Fibroblast of the aortic adventitia (primary cell): ENCODE data around the gene LMX1B. TPM values are rescaled to one million over a fixed set of nuclear protein-coding genes. Genes with fewer than 3 reads are reported as not detected.

Experiments
- DNase-seq: peaks from one replicate; pipeline ENCODE4 v3.0.0-alpha.2; 2010; ENCODE audit warnings: low read depth
- H3K4me3 ChIP-seq: 2 replicates; pipeline ENCODE4 v1.5.1; 2011; ENCODE audit warnings: low read depth, mild to moderate bottlenecking, control low read depth, low read length, moderate library complexity
- CTCF ChIP-seq: IDR thresholded peaks from 2 replicates; pipeline ENCODE4 v1.5.1; 2011; ENCODE audit warnings: mild to moderate bottlenecking, low read length, control low read depth, inconsistent platforms; ENCODE audit not compliant: insufficient read depth
- total RNA-seq: library from RNA; depleted of rRNA; stranded (reverse); fragments of >200 nt; gene quantifications from 2 replicates; pipeline ENCODE4 v1.2.3, GENCODE V29; 2012; ENCODE audit warnings: low replicate concordance

LMX1B gene
- total RNA-seq, 1 donor: not detected

- TF ChIP-seq CTCF: no peak
- H3K4me3 ChIP-seq: no peak overlapping the region
- DNase-seq: no peak
These were observed 63.7 kb downstream of the LMX1B start for GRCh38 chr9:126677188-126678084.

- DNase-seq: no peak
- no peak for TF ChIP-seq CTCF
- H3K4me3 ChIP-seq: no peak overlapping the region
These were observed 65.3 kb downstream of the LMX1B start for GRCh38 chr9:126678989-126679388.

GRCh38 chr9:126681336-126681735, 67.6 kb downstream of the LMX1B start:
- no peak for TF ChIP-seq CTCF
- no peak for DNase-seq

GRCh38 chr9:126682113-126682810, 68.5 kb downstream of the LMX1B start:
- DNase-seq: no peak
- TF ChIP-seq CTCF: no peak
- H3K4me3 ChIP-seq: no peak overlapping the region

More at GRCh38 chr9:126681336-126681735, 67.6 kb downstream of the LMX1B start:
- no peak overlapping the region for H3K4me3 ChIP-seq

GRCh38 chr9:126682928-126683697, 69.4 kb downstream of the LMX1B start:
- no peak for DNase-seq
- TF ChIP-seq CTCF: no peak
- H3K4me3 ChIP-seq: no peak overlapping the region

- TF ChIP-seq CTCF: no peak
These were observed 69.9 kb downstream of the LMX1B start for GRCh38 chr9:126683698-126684044.

More at GRCh38 chr9:126683698-126684044, 69.9 kb downstream of the LMX1B start:
- H3K4me3 ChIP-seq: no peak overlapping the region
- DNase-seq: no peak
